AG08396 (cell line): Measurements from ENCODE around the gene ALPK3.

ENCODE experiments used
- DNase-seq: peaks from one replicate; pipeline ENCODE4 v3.0.0; 2012; ENCODE audit warnings: low spot score, mixed read lengths

Gene ALPK3

DNA sequence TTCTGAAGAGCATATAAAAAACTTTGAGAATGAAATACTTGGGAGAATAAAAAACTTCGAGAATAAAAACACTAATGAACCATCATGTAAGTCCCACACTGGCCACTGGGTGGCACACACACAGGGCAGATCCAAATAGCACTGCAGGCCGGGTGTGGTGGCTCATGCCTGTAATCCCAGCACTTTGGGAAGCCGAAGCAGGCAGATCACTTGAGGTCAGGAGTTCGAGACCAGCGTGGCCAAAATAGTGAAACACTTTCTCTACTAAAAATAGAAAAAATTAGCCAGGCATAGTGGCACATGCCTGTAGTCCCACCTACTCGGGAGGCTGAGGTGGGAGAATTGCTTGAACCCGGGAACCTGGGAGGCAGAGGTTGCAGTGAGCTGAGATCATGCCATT is 28.5 kb downstream of the ALPK3 start:
- peak; percentile 64 for DNase-seq

DNA sequence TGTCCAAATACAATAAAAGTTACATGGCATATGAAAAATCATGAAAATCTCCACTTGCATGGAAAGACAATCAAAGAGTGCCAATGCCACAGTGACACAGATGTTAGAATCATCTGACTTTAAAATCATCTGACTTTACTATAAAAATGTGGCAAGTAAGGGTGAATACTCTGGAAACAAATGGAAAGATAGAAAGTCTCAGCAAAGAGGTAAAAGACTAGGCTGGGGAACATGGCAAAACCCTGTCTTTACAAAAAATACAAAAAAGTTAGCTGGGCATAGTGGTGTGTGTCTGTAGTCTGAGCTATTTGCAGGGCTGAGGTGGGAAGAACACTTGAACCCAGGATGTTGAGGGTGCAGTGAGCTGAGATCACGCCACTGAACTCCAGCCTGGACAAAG is 29.1 kb downstream of the ALPK3 start:
- DNase-seq, result no peak

DNA sequence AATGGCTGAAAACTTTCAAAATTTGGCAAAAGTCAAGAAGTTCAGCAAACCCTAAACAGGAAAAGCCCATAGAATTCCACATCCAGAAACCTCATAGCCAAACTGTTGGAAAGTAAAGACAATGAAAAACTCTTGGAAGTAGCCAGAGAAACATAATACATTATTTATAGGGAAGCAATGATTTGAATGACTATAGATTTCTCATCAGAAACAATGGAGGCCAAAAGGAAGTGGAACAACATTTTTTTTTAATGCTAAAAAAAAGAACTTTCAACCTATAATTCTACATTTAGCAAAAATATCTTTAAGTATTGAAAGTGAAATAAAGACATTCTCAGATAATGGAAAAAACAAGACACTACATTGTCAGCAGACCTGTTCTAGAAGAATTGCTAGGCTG is 30.2 kb downstream of the ALPK3 start:
- DNase-seq, result no peak

DNA sequence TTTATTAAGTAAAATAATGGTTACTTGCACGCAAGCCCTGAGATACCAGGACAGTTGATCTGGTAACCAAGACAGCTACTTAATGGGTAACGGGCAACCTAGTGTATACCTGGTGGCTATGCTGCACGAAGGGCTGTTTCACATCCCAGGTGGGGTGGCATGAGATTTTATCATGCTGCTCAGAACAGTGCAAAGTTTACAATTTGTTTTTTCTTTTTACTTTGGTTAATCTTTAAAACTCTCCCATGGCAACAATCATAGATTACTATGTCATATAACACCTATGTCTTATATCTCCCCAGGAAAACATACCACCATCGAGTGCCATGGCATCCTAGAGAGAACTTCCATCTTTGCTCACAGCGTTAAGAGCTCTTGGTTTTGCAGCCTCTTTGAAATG is 35.1 kb downstream of the ALPK3 start:
- no peak for DNase-seq

DNA sequence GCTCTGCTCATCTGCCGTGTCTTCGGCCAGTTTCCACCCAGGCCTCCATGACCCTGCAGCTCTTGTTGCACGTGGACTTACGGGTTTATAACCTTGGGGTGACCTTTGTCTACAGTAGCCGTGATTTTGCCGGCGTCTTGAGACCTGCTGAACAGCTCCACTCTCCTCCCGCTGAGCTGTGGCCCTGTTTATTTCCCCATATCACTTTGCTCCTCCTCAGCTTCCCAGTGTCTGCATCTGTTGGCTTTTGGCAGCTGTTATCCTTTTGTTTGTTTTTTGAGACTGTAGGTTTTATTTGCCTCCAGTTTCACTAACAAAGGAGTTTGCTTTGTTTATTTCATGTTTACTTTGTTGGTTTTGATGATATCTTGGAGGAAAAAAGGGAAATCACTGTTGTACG is 38.0 kb downstream of the ALPK3 start:
- DNase-seq, result no peak

DNA sequence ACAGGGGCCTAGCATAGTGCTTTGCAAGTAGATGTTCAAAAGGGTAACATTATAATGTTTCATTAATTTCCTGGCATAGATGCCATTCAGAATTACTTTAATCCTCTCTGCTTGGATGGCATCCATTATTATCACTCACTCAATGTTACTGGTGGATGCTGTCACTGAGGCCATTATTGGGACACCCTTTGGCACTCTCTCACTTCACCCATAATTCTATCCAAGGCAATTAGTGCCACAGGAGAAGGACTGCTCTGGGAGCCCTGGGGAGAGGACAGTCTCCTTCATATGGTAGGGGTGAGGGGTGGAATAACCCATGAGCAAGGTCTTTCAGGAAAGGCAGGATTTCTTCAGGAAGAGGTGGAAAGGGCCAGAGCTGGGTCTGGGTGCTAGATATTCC is 38.6 kb downstream of the ALPK3 start:
- no peak for DNase-seq

DNA sequence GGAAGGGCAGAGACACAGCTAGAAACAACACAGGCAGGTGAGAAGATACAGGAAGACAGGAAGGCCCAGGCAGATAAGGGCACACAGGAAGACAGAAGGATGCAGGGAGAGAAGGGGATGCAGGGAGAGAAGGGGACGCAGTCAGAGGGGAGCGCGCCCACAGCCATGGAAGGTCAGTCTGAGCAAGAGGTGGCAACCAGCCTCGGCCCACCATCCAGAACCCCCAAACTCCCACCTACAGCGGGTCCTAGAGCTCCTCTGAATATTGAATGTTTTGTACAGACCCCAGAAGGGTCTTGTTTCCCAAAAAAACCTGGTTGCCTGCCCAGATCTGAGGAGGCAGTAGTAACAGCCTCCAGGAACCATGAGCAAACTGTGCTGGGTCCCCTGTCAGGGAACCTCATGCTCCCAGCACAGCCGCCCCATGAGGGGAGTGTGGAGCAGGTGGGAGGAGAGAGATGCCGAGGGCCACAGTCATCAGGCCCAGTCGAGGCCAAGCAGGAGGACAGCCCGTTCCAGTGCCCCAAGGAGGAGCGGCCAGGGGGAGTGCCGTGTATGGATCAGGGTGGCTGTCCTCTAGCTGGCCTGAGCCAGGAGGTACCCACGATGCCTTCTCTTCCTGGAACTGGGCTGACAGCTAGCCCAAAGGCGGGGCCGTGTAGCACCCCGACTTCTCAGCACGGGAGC is 39.7 kb downstream of the ALPK3 start:
- DNase-seq, result no peak

DNA sequence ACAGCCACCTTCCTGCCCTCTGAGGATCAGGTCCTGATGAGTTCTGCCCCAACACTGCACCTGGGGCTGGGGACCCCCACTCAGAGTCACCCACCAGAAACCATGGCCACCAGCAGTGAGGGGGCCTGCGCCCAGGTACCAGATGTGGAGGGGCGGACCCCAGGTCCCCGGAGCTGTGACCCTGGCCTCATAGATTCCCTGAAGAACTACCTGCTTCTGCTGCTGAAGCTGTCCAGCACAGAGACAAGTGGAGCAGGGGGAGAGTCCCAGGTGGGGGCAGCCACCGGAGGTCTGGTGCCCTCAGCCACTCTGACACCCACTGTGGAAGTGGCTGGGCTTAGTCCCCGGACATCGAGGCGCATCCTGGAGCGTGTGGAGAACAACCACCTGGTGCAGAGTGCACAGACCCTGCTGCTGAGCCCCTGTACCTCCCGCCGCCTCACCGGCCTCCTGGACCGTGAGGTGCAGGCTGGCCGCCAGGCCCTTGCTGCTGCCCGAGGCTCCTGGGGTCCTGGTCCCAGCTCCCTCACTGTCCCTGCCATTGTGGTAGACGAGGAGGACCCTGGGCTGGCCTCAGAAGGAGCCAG is 40.4 kb downstream of the ALPK3 start:
- no peak for DNase-seq

DNA sequence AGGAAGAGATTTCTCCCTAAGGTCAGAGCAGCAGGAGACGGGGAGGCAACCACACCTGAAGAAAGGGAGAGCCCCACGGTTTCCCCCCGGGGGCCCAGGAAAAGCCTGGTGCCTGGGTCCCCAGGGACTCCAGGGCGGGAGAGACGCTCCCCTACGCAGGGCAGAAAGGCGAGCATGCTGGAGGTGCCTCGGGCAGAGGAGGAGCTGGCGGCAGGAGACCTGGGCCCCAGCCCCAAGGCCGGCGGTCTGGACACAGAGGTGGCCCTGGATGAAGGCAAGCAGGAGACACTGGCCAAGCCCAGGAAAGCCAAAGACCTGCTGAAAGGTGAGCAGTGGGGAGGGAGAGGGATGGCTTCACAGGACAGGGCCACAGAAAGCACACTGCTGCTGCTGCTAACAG is 41.1 kb downstream of the ALPK3 start:
- DNase-seq, result no peak

DNA sequence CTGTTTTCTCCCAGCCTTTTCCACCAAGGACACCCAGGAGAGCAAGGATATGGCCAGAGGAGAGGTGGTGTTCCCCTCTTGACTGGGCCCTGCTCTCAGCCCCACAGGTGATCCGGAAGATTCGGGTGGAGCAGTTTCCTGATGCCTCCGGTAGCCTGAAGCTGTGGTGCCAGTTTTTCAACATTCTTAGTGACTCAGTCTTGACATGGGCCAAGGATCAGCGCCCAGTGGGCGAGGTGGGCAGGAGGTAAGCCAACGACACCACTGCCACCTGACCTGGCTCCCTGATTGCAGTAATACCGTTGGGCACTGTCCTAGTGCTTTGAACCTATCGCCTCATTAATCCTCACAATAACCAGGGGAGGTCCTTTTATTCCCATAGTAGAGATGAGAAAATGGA is 42.0 kb downstream of the ALPK3 start:
- no peak for DNase-seq

DNA sequence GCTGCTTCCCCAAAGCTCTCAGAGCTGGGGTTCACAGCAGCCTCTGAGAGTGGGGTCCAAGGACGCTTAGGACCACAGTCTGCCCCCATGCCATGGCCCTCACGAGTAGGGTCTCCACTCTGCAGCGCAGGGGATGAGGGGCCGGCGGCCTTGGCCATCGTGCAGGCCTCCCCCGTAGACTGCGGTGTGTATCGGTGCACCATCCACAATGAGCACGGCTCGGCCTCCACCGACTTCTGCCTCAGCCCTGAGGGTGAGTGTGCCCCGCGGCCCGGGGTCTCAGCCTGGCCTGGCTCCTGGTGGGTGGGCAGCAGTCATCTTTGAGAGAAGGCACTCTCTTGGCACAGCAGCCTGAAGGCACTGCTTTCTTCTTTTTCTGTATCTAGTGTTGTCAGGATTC is 42.5 kb downstream of the ALPK3 start:
- DNase-seq, result no peak

DNA sequence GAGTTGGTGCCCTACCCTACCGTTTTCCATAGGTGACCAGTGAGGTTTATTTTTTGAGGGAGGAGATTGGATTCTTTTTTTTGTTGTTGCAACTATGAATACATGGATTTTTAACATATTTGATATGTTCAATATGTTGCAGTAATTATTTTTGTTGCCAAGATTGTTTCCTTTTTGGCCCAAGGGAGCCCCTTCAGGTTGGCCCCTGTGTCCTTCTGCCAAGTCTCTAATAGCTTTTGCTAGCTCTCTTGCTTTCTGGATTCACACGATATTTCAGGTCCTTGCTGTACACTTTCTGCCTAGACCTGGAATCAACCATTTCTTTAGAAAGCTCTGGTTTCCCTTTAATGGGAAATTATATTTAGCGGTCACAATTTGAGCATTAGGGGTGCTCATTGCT is 44.6 kb downstream of the ALPK3 start:
- no peak for DNase-seq

DNA sequence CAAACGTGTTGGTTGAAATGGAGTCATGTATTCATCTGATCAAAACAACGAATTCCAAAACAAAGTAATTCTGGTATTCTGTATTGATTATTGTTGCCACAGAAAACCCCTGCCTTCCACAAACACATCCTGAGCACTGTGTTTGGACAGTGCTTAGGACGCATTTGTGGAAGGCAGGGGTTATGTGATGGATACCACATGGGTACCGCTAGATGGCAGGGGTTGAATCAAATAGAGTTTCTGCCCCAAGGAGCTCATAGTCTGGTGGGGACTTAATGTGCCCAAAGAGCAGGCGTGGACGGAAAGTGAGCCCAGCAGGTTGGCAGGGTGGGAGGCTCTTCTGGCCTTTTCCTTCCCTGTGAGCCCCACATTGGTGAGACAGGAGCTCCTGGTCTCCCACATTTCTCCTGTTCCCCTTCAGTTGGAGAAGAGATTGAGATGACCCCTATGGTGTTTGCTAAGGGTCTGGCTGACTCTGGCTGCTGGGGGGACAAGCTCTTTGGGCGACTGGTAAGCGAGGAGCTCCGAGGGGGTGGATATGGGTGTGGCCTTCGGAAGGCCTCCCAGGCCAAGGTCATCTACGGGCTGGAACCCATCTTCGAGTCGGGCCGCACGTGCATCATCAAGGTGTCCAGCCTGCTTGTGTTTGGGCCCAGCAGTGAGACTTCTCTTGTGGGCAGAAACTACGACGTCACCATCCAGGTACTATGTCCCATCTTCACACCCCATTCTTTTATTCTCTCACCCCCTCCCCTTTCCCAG is 45.2 kb downstream of the ALPK3 start:
- DNase-seq, result no peak

DNA sequence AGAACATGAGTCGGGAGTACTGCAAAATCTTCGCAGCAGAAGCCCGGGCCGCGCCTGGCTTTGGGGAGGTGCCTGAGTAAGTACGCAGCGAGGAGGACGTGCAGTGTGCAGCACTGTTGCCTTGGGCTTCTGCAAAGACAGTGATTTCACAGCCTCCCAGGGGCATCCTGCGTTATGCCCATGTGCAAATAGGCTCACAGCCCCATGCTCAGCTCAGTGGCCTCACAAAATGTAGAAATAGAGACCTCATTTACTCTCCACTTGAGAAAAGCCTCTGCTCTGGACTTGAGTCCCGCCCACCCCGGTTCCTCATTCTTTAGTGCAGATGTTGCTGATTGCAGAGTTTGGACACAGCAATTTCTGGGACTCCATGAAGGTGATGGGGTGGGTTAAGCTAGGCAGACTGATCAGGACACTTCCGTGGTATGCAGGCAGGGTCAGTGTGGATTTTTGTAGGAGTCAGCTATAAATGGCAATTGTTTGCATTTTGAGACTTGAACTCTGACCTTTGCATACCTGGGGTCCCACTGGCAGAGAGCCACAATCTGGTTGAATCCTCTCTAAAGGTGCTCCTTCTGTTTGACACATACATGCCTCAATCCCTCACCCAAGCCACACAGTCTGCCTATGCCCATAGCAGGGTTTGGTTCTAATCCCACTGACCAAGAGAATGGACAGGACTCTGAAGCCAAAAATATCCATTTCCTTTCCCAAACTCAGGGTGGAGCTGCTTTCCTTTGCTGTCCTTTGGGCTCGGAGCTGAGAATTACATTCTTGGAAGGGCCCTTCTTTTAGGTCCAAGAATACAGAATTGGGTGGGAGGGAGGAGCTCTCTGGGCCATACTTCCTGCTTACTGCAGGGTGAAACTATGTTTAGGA is 46.6 kb downstream of the ALPK3 start:
- DNase-seq, result no peak

DNA sequence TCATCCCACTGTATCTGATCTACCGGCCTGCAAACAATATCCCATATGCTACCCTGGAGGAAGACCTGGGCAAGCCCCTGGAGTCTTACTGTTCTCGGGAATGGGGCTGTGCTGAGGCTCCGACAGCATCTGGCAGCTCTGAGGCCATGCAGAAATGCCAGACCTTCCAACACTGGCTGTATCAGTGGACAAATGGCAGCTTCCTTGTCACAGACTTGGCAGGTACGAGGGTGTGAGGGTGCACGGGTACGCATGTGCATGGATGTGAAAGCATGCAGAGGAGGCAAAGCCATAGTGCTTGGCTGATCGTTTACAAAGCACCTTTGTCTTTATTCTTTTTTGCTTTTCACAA is 47.3 kb downstream of the ALPK3 start:
- no peak for DNase-seq

DNA sequence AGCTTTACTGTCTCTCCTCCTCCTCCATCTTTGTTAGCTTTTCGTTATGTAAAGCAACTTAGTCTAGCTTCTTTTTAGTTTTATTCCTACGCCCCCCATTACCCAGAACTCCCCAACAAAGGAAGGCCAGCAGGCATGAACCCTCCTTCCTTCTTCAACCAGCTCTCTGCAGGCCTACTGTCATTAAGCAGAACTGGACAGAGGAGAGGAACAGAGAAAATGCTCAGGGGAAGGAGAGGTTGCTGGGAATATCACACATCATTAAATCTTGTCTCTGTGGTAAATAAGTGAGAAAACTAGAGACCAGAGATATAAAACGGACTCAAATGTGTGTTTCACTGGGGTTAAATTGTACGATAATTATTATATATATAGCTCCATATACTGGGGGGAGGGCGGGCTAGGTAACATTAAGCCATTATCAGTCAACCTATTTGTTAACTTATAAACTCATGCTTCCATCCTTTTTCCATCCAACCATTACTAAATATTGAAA is 48.0 kb downstream of the ALPK3 start:
- no peak for DNase-seq

DNA sequence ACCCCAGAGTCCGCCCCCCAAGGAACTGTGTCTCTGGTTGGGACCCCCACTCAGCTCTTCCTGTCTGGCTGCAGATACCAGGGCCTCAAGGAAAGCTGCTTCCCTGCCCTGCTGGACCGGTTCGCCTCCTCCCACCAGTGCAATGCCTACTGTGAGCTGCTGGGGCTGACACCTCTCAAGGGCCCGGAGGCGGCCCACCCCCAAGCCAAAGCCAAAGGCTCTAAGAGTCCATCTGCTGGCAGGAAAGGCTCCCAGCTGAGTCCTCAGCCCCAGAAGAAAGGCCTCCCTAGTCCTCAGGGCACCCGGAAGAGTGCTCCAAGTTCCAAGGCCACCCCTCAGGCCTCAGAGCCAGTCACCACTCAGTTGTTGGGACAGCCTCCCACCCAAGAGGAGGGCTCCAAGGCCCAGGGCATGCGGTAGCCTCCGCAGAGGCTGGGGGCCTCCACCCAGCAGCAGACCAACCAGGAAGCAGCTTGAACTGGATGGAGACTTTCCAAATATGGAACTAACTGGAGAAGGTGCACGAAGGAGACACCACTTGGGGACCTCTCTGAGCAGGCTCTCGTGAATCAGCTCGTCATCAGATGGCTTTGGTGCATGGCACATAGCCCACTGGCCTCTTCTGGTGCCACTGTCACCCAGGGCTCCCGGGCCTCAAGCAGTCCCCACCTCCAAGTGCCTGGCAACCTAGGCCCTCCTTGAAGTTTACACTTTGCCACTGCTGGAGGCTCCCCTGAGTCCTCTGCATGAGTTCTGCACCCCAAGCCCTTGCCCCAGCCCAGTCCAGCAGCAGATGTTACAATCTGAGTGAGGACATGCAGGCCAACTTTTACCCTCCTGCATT is 51.1 kb downstream of the ALPK3 start:
- no peak for DNase-seq

DNA sequence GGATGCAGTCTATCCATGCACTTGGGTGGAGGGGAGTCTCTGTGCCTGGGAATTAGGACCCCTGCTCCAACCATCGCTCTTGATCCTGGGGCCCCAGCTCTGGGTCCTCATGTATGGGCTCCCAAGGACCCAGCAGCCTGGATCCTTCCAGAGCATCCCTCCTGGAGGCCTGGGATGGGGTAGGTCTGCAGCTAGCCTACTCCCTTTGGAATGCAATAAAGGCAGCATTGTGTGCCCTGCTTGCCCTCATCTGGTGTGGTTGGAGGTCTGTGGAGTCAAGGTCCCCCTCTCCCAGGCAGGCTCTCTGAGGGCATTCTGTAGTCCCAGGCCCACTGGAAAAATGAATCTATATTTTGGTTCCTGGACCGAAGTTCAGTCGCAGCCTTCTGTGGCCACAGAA is 52.4 kb downstream of the ALPK3 start:
- no peak for DNase-seq

DNA sequence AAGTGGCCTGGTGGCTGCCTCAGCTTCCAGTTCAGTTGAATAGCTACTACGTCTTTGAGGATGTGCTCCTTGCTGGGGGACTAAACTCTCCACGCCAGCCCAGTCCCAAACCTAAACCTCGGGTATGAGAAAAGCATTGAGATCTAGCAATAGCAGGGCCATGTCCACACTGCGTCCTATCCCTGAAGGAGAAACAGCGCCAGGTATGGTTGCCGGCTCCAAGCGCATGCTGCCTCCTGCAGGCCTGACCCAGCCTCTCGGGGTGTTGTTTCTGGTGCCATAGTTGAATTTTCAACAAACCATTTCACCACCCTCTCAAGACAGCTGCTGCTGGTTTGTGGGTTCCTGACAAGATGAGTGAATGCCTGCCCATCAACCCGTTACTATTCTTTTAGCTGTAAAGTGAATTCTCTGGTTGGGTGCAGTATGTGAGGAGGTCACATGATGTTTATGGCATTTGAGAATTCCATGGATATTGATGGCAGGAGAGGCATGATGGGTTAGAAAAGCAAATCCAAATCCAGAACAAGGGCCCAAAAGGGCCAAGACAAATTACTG is 54.4 kb downstream of the ALPK3 start:
- DNase-seq, result no peak

DNA sequence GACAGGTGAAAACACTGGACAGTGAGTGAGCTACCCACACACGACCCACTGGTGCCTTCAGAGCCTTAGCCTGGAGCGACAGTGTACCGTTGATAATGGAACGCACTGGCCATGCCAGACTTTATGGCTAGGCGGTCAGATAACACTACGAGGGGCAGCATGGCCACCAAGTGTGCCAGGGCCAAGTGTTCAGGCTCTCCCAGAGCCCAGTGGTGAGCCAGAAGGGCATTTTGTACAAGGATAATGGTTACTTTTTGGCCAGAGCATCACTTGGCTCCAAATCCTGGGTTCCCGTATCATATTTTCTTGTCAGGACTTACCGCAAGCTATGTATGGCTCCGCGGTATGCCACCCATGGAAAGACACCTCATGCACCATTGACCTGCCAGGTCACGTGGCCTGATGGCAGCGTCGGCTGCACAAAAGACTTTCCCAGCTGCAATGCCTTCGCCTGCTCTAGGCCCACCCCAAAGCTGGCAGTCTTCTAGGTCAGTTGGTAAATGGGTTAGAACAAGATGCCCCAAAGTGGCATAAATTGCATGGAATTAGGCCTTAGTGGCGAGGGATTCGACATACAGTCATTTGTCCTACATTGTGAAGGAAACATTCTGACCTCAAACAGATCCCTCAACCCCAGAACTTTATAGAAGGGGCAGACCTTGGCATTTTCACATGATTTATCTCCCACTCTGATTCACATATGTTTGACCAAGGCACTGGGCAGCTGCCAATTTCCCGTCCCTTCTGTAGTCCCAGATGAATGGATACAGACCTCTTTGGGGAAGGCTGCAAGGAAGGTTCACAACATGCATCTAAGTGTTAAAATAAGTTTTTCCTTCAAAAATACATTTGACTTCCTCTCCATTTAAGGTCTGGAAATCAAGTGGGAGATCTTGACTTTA is 55.1 kb downstream of the ALPK3 start:
- no peak for DNase-seq
